ENCODE results near the gene JCAD.

Gene JCAD

DNA sequence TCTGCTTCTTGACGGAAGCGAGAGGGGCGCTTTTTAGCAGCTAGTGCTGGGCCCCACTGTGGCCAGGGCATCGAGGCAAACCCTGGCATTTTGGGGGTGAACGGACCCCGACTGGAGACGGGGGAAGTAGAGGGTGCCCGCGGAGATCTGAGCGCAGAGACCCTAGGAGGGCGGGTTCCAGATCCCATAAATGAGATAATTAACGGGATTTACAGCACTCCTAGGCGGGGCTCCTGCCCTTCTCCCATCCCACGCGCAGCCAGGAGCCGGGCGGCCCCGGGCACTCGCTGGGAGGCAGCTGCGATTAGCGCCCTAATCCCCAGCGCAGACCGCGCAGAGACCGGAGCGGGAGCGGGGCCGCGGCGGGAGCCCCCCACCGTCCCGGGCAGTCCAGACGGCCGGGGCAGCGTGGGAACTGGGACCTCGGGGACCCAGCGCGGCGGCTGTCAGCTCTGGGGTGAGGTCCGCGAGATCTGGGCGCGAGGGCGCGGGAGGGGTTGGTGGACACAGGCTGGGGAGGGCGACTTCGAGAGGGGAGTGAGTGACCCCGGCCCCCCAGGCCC is 735 bp downstream of the JCAD start:
- Histone ChIP-seq H3K9me3 (ENCODE audit: control insufficient read depth in 5 of 5, low read length in 5 of 5) (no peaks in the 10 kb centered on the region), H3K27ac (ENCODE audit: low read depth, low read length) (peak overlapping the region; percentile 79), H3K36me3 (ENCODE audit: control insufficient read depth in 5 of 5, insufficient read depth in 5 of 5, low read length in 5 of 5) (no peaks in the 10 kb centered on the region), H3K27me3 (ENCODE audit: control insufficient read depth in 5 of 5, insufficient read depth in 4 of 5, low read length in 5 of 5) (peaks cover 0 to 5% (median 0%) of the 10 kb centered on the region in 5 donors), H3K4me1 (ENCODE audit: control insufficient read depth in 5 of 5, insufficient read depth in 5 of 5, low read length in 5 of 5) (peaks cover 3 to 48% (median 18%) of the 10 kb centered on the region in 5 donors), H3K9ac (ENCODE audit: low read length in 5 of 5) (peak overlapping the region in 4 of 5 donors; percentile 72 to 74 (median 73)), H3K4me3 (ENCODE audit: low read depth in 1 of 5, low read length in 5 of 5) (peak overlapping the region; percentile 25 to 83 (median 74))

DNA sequence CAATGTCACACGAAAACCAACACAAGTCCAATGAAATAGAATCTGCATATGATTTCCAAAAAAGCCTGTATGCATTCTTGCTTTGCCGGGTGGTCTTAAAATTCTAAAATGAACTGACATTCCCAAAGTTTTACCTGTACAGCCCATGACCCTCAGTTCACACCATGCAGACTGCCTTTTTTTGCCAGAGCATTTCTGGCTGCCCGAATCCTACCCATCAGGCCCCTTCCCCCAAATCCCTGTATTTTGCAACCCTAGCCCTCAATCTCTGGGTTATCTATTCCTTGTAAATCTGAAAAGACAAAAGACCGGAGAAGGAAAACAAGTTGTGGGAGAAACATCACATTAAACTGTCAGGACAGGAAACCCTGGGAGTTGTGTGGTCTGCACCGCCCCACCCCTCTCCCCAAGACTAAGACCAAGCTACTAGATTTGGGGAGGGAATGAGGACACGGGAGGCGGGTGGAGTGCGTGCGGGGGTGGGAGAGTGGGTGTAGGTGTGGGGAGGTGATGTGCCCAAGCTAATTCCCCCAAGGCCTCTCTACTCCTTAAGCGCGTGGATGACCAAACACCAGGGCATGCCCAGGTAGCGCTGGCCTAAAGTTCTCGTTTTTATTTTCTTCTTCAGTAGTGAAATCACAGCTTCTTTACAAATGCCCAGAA is 1.4 kb downstream of the JCAD start:
- Histone ChIP-seq H3K27ac (ENCODE audit: low read depth, low read length) (peak overlapping the region; percentile 79), H3K36me3 (ENCODE audit: control insufficient read depth in 5 of 5, insufficient read depth in 5 of 5, low read length in 5 of 5) (no peaks in the 10 kb centered on the region), H3K27me3 (ENCODE audit: control insufficient read depth in 5 of 5, insufficient read depth in 4 of 5, low read length in 5 of 5) (peaks cover 0 to 5% (median 0%) of the 10 kb centered on the region in 5 donors), H3K9ac (ENCODE audit: low read length in 5 of 5) (peak overlapping the region in 4 of 5 donors; percentile 72 to 74 (median 73)), H3K4me3 (ENCODE audit: low read depth in 1 of 5, low read length in 5 of 5) (peak overlapping the region; percentile 25 to 83 (median 74)), H3K9me3 (ENCODE audit: control insufficient read depth in 5 of 5, low read length in 5 of 5) (no peaks in the 10 kb centered on the region), H3K4me1 (ENCODE audit: control insufficient read depth in 5 of 5, insufficient read depth in 5 of 5, low read length in 5 of 5) (peaks cover 3 to 46% (median 18%) of the 10 kb centered on the region in 5 donors)

DNA sequence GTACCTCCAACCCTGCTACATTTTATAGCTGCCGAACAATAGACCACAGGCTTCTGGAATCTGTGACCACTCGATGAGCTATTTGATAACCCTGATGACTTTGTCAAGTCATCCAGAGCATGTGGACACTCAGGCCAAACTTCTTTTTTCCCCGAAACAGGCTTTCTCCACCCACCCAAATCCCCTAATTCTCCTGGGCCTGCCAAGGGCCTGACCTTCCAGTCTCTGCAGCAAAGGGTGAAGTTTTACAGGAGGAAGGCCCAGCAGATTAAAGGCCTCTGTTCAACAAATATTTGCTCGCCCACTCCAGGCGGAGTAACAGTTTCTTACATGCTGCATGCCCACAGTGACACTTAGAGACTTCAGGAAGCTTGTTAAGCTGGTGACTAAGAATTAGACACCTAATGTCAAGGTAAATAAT is 2.0 kb downstream of the JCAD start:
- Histone ChIP-seq H3K36me3 (ENCODE audit: control insufficient read depth in 5 of 5, insufficient read depth in 5 of 5, low read length in 5 of 5) (no peaks in the 10 kb centered on the region), H3K9ac (ENCODE audit: low read length in 5 of 5) (no peak overlapping the region), H3K9me3 (ENCODE audit: control insufficient read depth in 5 of 5, low read length in 5 of 5) (no peaks in the 10 kb centered on the region), H3K4me1 (ENCODE audit: control insufficient read depth in 5 of 5, insufficient read depth in 5 of 5, low read length in 5 of 5) (peaks cover 3 to 46% (median 18%) of the 10 kb centered on the region in 5 donors), H3K4me3 (ENCODE audit: low read depth in 1 of 5, low read length in 5 of 5) (peak overlapping the region in 4 of 5 donors; percentile 35 to 83 (median 72)), H3K27ac (ENCODE audit: low read depth, low read length) (peak overlapping the region; percentile 79), H3K27me3 (ENCODE audit: control insufficient read depth in 5 of 5, insufficient read depth in 4 of 5, low read length in 5 of 5) (peaks cover 0 to 5% (median 0%) of the 10 kb centered on the region in 5 donors)

DNA sequence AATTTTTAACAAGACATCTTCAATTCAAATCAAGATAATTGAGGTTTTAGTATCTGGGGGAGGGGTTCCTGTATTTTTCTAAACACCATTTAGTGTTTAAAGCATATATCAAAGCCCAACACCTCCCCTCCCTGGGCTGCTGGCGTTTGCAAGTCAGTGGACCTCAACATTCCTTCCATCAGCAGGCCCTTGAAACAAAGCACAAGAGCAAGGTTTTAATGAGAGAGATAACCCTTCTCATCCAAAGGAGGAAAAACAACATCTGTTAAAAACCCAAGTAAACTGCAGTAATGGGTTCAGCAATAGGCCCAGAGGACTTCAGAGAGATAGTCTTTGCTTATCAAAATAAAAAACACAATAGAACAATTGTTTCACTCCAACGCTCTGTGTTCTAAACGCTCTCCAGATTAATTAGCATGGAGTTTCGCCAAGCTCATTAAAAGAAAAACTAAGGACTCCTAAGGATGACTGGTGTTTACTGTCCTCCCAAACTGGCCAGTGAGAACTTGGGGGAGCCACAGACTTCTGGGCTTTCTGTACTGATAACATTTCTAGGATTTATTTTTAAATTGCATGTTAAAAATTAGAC is 2.5 kb downstream of the JCAD start:
- no peaks in the 10 kb centered on the region for H3K9me3 ChIP-seq (ENCODE audit: control insufficient read depth in 5 of 5, low read length in 5 of 5)
- peak overlapping the region; percentile 79 for H3K27ac ChIP-seq (ENCODE audit: low read depth, low read length)
- H3K36me3 ChIP-seq (ENCODE audit: control insufficient read depth in 5 of 5, insufficient read depth in 5 of 5, low read length in 5 of 5): no peaks in the 10 kb centered on the region
- H3K27me3 ChIP-seq (ENCODE audit: control insufficient read depth in 5 of 5, insufficient read depth in 4 of 5, low read length in 5 of 5): peaks cover 0 to under 1% (median 0%) of the 10 kb centered on the region in 5 donors
- H3K4me3 ChIP-seq (ENCODE audit: low read depth in 1 of 5, low read length in 5 of 5): peak overlapping the region in 3 of 5 donors; percentile 11 to 74 (median 70)
- H3K9ac ChIP-seq (ENCODE audit: low read length in 5 of 5): no peak overlapping the region
- H3K4me1 ChIP-seq (ENCODE audit: control insufficient read depth in 5 of 5, insufficient read depth in 5 of 5, low read length in 5 of 5): peaks cover 3 to 46% (median 18%) of the 10 kb centered on the region in 5 donors

DNA sequence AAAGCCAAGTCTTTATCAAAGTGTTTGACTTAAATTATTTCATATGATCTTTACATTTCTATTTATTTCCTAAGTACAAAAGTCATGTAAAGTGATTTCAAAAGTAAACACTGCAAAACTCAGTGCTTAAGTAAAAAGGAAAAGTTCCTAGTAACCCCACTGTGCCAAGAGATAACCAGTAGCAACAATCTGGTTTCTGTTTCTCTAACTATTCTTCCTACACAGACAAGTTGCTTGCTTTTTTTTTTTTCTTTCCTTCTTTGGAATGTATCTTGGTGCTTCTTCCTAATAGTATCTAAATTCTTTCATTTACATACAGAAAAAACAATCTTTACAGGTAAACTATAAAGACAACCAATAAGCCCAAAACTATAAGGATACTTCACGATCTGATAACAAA is 3.1 kb downstream of the JCAD start:
- Histone ChIP-seq H3K4me1 (ENCODE audit: control insufficient read depth in 5 of 5, insufficient read depth in 5 of 5, low read length in 5 of 5) (peaks cover 3 to 48% (median 18%) of the 10 kb centered on the region in 5 donors), H3K9ac (ENCODE audit: low read length in 5 of 5) (no peak overlapping the region), H3K27ac (ENCODE audit: low read depth, low read length) (peak overlapping the region; percentile 79), H3K36me3 (ENCODE audit: control insufficient read depth in 5 of 5, insufficient read depth in 5 of 5, low read length in 5 of 5) (no peaks in the 10 kb centered on the region), H3K4me3 (ENCODE audit: low read depth in 1 of 5, low read length in 5 of 5) (peak overlapping the region in 3 of 5 donors; percentile 11 to 74 (median 70)), H3K9me3 (ENCODE audit: control insufficient read depth in 5 of 5, low read length in 5 of 5) (no peaks in the 10 kb centered on the region), H3K27me3 (ENCODE audit: control insufficient read depth in 5 of 5, insufficient read depth in 4 of 5, low read length in 5 of 5) (no peaks in the 10 kb centered on the region)

DNA sequence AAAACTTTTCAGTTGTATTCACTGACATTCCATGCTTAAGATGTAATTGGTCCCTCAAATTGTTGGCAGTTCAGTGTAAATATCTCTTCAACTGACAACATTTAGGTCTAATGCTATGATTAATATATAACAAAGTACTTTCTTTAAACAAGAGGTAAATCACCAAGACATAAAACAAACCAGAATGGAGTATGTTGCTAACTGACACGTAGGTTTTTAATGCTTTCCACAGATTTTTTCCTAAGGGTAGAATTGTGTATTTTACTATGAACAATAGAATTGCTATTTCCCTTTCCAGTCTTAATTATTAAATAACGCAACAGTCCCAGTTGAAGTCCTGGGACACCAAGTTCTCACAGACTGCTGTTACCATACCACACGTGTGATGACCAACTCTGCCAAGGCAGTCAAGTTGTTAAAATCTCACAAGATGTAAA is 4.1 kb downstream of the JCAD start:
- H3K9me3 ChIP-seq (ENCODE audit: control insufficient read depth in 5 of 5, low read length in 5 of 5): no peaks in the 10 kb centered on the region
- peak overlapping the region in 1 of 5 donors; percentile 21 for H3K9ac ChIP-seq (ENCODE audit: low read length in 5 of 5)
- H3K4me1 ChIP-seq (ENCODE audit: control insufficient read depth in 5 of 5, insufficient read depth in 5 of 5, low read length in 5 of 5): peaks cover 3 to 48% (median 18%) of the 10 kb centered on the region in 5 donors
- H3K27ac ChIP-seq (ENCODE audit: low read depth, low read length): peak overlapping the region; percentile 79
- H3K36me3 ChIP-seq (ENCODE audit: control insufficient read depth in 5 of 5, insufficient read depth in 5 of 5, low read length in 5 of 5): no peaks in the 10 kb centered on the region
- H3K27me3 ChIP-seq (ENCODE audit: control insufficient read depth in 5 of 5, insufficient read depth in 4 of 5, low read length in 5 of 5): no peaks in the 10 kb centered on the region
- H3K4me3 ChIP-seq (ENCODE audit: low read depth in 1 of 5, low read length in 5 of 5): peak overlapping the region in 3 of 5 donors; percentile 28 to 40 (median 36)

DNA sequence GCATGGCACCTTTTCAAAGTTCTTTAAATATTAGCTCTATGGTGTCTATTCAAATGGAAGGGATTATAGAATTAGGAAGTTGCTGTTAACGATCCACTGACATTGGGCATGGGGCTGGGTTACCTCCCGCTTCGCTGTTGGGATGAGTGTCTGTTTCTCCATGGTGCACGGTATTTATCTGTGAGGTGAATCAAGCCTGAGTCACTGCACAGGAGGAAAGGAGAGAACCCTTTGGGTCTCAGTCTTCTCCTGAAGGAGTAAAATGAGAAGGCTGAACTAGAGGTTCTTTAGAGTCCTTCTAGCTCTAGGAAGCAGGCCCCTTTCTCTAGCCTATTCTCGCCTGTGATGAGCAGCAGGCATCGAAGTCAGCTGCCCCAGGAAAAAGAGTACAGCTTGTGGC is 7.3 kb downstream of the JCAD start:
- H3K36me3 ChIP-seq (ENCODE audit: control insufficient read depth in 5 of 5, insufficient read depth in 5 of 5, low read length in 5 of 5): peaks cover 0 to 6% (median 4%) of the 10 kb centered on the region in 5 donors
- H3K9ac ChIP-seq (ENCODE audit: low read length in 5 of 5): no peak overlapping the region
- peaks cover 0 to 61% (median 0%) of the 10 kb centered on the region in 5 donors for H3K4me1 ChIP-seq (ENCODE audit: control insufficient read depth in 5 of 5, insufficient read depth in 5 of 5, low read length in 5 of 5)
- H3K27me3 ChIP-seq (ENCODE audit: control insufficient read depth in 5 of 5, insufficient read depth in 4 of 5, low read length in 5 of 5): peaks cover 0 to 2% (median 0%) of the 10 kb centered on the region in 5 donors
- no peak overlapping the region for H3K4me3 ChIP-seq (ENCODE audit: low read depth in 1 of 5, low read length in 5 of 5)
- H3K9me3 ChIP-seq (ENCODE audit: control insufficient read depth in 5 of 5, low read length in 5 of 5): no peaks in the 10 kb centered on the region
- H3K27ac ChIP-seq (ENCODE audit: low read depth, low read length): no peak overlapping the region

DNA sequence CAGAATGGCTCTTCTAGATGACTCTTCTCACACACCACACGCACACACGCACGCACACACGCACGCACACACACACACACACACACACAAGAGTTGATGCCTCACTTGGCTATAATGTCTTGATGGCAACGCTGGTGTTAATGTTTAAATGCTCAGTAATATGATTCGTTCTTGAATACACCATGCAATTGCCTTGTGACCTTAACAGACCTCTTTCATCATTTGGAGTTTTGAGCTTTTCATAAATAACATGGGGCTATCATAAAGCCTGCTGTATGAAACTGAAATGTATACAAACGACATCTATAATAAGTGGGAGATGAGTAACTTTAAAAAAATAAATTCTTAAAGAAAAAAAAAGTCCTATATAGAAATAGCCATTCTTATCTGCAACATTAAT is 8.2 kb downstream of the JCAD start:
- Histone ChIP-seq H3K36me3 (ENCODE audit: control insufficient read depth in 5 of 5, insufficient read depth in 5 of 5, low read length in 5 of 5) (peaks cover 0 to 11% (median 8%) of the 10 kb centered on the region in 5 donors), H3K27me3 (ENCODE audit: control insufficient read depth in 5 of 5, insufficient read depth in 4 of 5, low read length in 5 of 5) (peaks cover 0 to 2% (median 0%) of the 10 kb centered on the region in 5 donors)

DNA sequence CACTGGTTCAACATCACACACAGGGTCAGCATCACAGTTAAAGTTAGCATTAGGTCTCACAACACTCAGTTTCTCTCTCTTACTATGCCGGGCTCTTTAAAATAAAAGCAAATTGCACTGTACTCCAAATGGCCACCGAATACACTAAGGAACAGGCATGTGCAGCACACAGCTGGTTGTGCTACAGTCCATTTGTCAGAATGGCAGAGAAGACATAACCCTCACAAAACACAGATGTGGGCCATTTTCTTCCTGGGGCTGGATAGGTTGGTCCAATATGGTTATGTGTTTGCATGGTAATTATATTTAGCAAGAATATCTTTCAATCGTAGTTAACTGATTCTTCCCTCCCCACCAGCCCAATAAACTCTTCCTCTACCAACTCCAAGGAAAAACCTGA is 9.0 kb downstream of the JCAD start:
- H3K9ac ChIP-seq (ENCODE audit: low read length in 5 of 5): no peak overlapping the region
- peaks cover 0 to 18% (median 16%) of the 10 kb centered on the region in 5 donors for H3K36me3 ChIP-seq (ENCODE audit: control insufficient read depth in 5 of 5, insufficient read depth in 5 of 5, low read length in 5 of 5)
- H3K4me1 ChIP-seq (ENCODE audit: control insufficient read depth in 5 of 5, insufficient read depth in 5 of 5, low read length in 5 of 5): peaks cover 0 to 68% (median 0%) of the 10 kb centered on the region in 5 donors
- no peaks in the 10 kb centered on the region for H3K9me3 ChIP-seq (ENCODE audit: control insufficient read depth in 5 of 5, low read length in 5 of 5)
- no peak overlapping the region for H3K27ac ChIP-seq (ENCODE audit: low read depth, low read length)
- H3K4me3 ChIP-seq (ENCODE audit: low read depth in 1 of 5, low read length in 5 of 5): no peak overlapping the region
- peaks cover 0 to 2% (median 0%) of the 10 kb centered on the region in 5 donors for H3K27me3 ChIP-seq (ENCODE audit: control insufficient read depth in 5 of 5, insufficient read depth in 4 of 5, low read length in 5 of 5)

More for the DNA sequence above, 8.2 kb downstream of the JCAD start:
- Histone ChIP-seq H3K27ac (ENCODE audit: low read depth, low read length) (no peak overlapping the region), H3K9ac (ENCODE audit: low read length in 5 of 5) (no peak overlapping the region), H3K4me3 (ENCODE audit: low read depth in 1 of 5, low read length in 5 of 5) (no peak overlapping the region), H3K4me1 (ENCODE audit: control insufficient read depth in 5 of 5, insufficient read depth in 5 of 5, low read length in 5 of 5) (peaks cover 0 to 64% (median 0%) of the 10 kb centered on the region in 5 donors), H3K9me3 (ENCODE audit: control insufficient read depth in 5 of 5, low read length in 5 of 5) (no peaks in the 10 kb centered on the region)

Data from subcutaneous abdominal adipose tissue (tissue), 5 donors.